Astrocyte of the cerebellum (primary cell): Measurements from ENCODE around the gene PBX3.

Source experiments
- DNase-seq: peaks from one replicate; pipeline ENCODE4 v3.0.0-alpha.2; 2011; ENCODE audit warnings: low read depth
- H3K4me3 ChIP-seq: 2 replicates; pipeline ENCODE4 v1.5.1; 2011; ENCODE audit warnings: mild to moderate bottlenecking, low read depth, low read length, moderate library complexity
- CTCF ChIP-seq: IDR thresholded peaks from 2 replicates; pipeline ENCODE4 v1.5.1; 2012; ENCODE audit warnings: low read length, low read depth, moderate library complexity, mild to moderate bottlenecking; ENCODE audit errors: missing control alignments
- in situ Hi-C: cut with HindIII; loops from 2 replicates; pipeline ENCODE4 v1.10.0; 2017; ENCODE audit warnings: low sequenced_read_pairs

The PBX3 gene

GRCh38 chr9:125747053-125747764 lies at the start of gene PBX3:
PBX3 (plus strand) TSS chr9:125747373.
- no peak for DNase-seq
- peak within 1 kb of the TSS; percentile 88 for H3K4me3 ChIP-seq

GRCh38 chr9:125699870-125700269 lies 47.3 kb upstream of the PBX3 start:
- no peak for TF ChIP-seq CTCF
- in situ Hi-C loops: no loop called here

More at GRCh38 chr9:125747053-125747764, at the start of gene PBX3:
- no peak for TF ChIP-seq CTCF
- in situ Hi-C loops: no loop called here

GRCh38 chr9:125700791-125701190 lies 46.4 kb upstream of the PBX3 start:
- no peak overlapping the region for H3K4me3 ChIP-seq
- no peak for DNase-seq
- in situ Hi-C loops: no loop called here
- no peak for TF ChIP-seq CTCF

More at GRCh38 chr9:125699870-125700269, 47.3 kb upstream of the PBX3 start:
- DNase-seq: no peak
- H3K4me3 ChIP-seq: no peak overlapping the region

DNA sequence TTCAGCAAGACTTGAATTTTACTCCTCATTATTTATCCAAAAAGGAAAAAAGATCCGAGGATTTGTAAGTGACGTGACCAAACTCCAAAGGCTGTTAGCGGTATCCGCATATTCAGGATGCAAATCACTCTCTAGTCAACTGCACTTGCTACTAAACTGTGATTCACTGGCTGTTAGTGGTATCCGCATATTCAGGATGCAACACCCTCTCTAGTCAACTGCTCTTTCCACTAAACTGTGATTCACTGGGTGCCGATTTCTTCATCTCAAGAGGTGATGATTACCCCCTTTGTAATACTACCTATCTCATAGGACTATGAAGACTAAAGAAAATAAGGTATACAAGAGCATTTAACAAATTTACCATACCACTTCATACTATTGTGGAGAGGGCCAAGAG lies 45.8 kb upstream of the PBX3 start:
- peak; percentile 23 for DNase-seq
- H3K4me3 ChIP-seq: no peak overlapping the region

DNA sequence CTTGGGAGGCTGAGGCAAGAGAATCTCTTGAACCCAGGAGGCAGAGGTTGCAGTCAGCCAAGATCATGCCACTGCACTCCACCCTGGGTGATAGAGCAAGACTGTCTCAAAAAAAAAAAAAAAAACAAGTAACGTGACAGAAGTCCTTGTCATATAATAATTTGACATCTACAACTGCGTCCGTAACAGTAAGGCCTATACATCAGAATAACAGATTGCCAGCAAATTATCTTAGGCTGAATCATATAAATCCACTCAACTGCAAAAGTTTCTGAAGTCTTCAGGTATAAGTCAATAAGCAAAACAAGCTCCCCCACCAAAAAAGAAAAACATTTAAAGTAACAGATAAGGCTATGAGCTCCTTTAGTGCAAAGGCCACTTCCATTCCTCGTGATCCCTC lies 43.5 kb upstream of the PBX3 start:
- no peak for TF ChIP-seq CTCF
- no peak overlapping the region for H3K4me3 ChIP-seq
- in situ Hi-C loops: no loop called here
- DNase-seq: no peak

More for the DNA sequence above, 45.8 kb upstream of the PBX3 start:
- in situ Hi-C loops: no loop called here
- TF ChIP-seq CTCF: no peak

GRCh38 chr9:125705893-125706292 lies 41.3 kb upstream of the PBX3 start:
- in situ Hi-C loops: no loop called here
- no peak for TF ChIP-seq CTCF
- peak overlapping the region; percentile 65 for H3K4me3 ChIP-seq
- DNase-seq: no peak
